ENCODE measurements around the gene HSF2.
A peak's percentile ranks its signal among the peaks of the same experiment; 100 is the strongest.
"Not testable (repeated sequence)": the region's sequence is repeated elsewhere in the genome, so short reads cannot be mapped to it uniquely, and the experiment has no call there.

HSF2 gene

GRCh38 chr6:122455116-122455515 lies 55.7 kb downstream of the HSF2 start:
- H3K27me3 ChIP-seq (ENCODE audit: low read depth, low read length); H3K4me3 ChIP-seq (ENCODE audit: low read depth in 1 of 2, low read length in 2 of 2); H3K27ac ChIP-seq (ENCODE audit: low read length); H3K9me3 ChIP-seq (ENCODE audit: control insufficient read depth in 1 of 2, low read length in 2 of 2): not testable (repeated sequence)
- Histone ChIP-seq H3K4me1 (ENCODE audit: control insufficient read depth in 1 of 2, insufficient read depth in 2 of 2, low read length in 2 of 2) (peaks cover 0 to 24% of the 10 kb centered on the region in 2 donors), H3K36me3 (ENCODE audit: control insufficient read depth in 1 of 2, insufficient read depth in 2 of 2, low read length in 2 of 2) (peaks cover 48 to 56% of the 10 kb centered on the region in 2 donors)

- H3K4me3 ChIP-seq (ENCODE audit: low read depth in 1 of 2, low read length in 2 of 2) = no peak overlapping the region
- H3K9me3 ChIP-seq (ENCODE audit: control insufficient read depth in 1 of 2, low read length in 2 of 2) = no peaks in the 10 kb centered on the region
- no peak overlapping the region for H3K27ac ChIP-seq (ENCODE audit: low read length)
- peaks cover 23 to 30% of the 10 kb centered on the region in 2 donors for H3K36me3 ChIP-seq (ENCODE audit: control insufficient read depth in 1 of 2, insufficient read depth in 2 of 2, low read length in 2 of 2)
- peaks cover 0 to 43% of the 10 kb centered on the region in 2 donors for H3K4me1 ChIP-seq (ENCODE audit: control insufficient read depth in 1 of 2, insufficient read depth in 2 of 2, low read length in 2 of 2)
- no peaks in the 10 kb centered on the region for H3K27me3 ChIP-seq (ENCODE audit: low read depth, low read length)
Measured at GRCh38 chr6:122458087-122458486, 58.6 kb downstream of the HSF2 start.

- H3K27ac ChIP-seq (ENCODE audit: low read length) = no peak overlapping the region
- peaks cover 0 to 44% of the 10 kb centered on the region in 2 donors for H3K4me1 ChIP-seq (ENCODE audit: control insufficient read depth in 1 of 2, insufficient read depth in 2 of 2, low read length in 2 of 2)
- H3K36me3 ChIP-seq (ENCODE audit: control insufficient read depth in 1 of 2, insufficient read depth in 2 of 2, low read length in 2 of 2) = peaks cover 14 to 20% of the 10 kb centered on the region in 2 donors
- H3K4me3 ChIP-seq (ENCODE audit: low read depth in 1 of 2, low read length in 2 of 2) = no peak overlapping the region
- no peaks in the 10 kb centered on the region for H3K27me3 ChIP-seq (ENCODE audit: low read depth, low read length)
- H3K9me3 ChIP-seq (ENCODE audit: control insufficient read depth in 1 of 2, low read length in 2 of 2) = no peaks in the 10 kb centered on the region
Measured at GRCh38 chr6:122459240-122459639, 59.8 kb downstream of the HSF2 start.

- not testable (repeated sequence) for H3K4me3 ChIP-seq (ENCODE audit: low read depth in 1 of 2, low read length in 2 of 2); H3K9me3 ChIP-seq (ENCODE audit: control insufficient read depth in 1 of 2, low read length in 2 of 2); H3K27ac ChIP-seq (ENCODE audit: low read length); H3K27me3 ChIP-seq (ENCODE audit: low read depth, low read length)
- H3K4me1 ChIP-seq (ENCODE audit: control insufficient read depth in 1 of 2, insufficient read depth in 2 of 2, low read length in 2 of 2) = peaks cover 0 to 49% of the 10 kb centered on the region in 2 donors
- peaks cover 7 to 15% of the 10 kb centered on the region in 2 donors for H3K36me3 ChIP-seq (ENCODE audit: control insufficient read depth in 1 of 2, insufficient read depth in 2 of 2, low read length in 2 of 2)
Measured at GRCh38 chr6:122459865-122460416, 60.5 kb downstream of the HSF2 start.

GRCh38 chr6:122461885-122462284 lies 62.4 kb downstream of the HSF2 start:
- Histone ChIP-seq H3K9me3 (ENCODE audit: control insufficient read depth in 1 of 2, low read length in 2 of 2) (no peaks in the 10 kb centered on the region), H3K27me3 (ENCODE audit: low read depth, low read length) (no peaks in the 10 kb centered on the region), H3K36me3 (ENCODE audit: control insufficient read depth in 1 of 2, insufficient read depth in 2 of 2, low read length in 2 of 2) (peaks cover 4 to 9% of the 10 kb centered on the region in 2 donors), H3K4me3 (ENCODE audit: low read depth in 1 of 2, low read length in 2 of 2) (no peak overlapping the region), H3K27ac (ENCODE audit: low read length) (no peak overlapping the region), H3K4me1 (ENCODE audit: control insufficient read depth in 1 of 2, insufficient read depth in 2 of 2, low read length in 2 of 2) (peaks cover 0 to 57% of the 10 kb centered on the region in 2 donors)

- Histone ChIP-seq H3K36me3 (ENCODE audit: control insufficient read depth in 1 of 2, insufficient read depth in 2 of 2, low read length in 2 of 2) (no peaks in the 10 kb centered on the region), H3K4me3 (ENCODE audit: low read depth in 1 of 2, low read length in 2 of 2) (peak within 1 kb of the TSS; percentile 78 to 98), H3K27ac (ENCODE audit: low read length) (peak within 1 kb of the TSS; percentile 99), H3K9me3 (ENCODE audit: control insufficient read depth in 1 of 2, low read length in 2 of 2) (no peaks in the 10 kb centered on the region), H3K4me1 (ENCODE audit: control insufficient read depth in 1 of 2, insufficient read depth in 2 of 2, low read length in 2 of 2) (peaks cover 4 to 24% of the 10 kb centered on the region in 2 donors), H3K27me3 (ENCODE audit: low read depth, low read length) (no peaks in the 10 kb centered on the region)
Measured at GRCh38 chr6:122471107-122472021, 71.9 kb downstream of the HSF2 start, which contains the start of gene SERINC1. Gene SERINC1, minus strand, starts transcription at chr6:122471807. Its CDS starts 70 bp downstream, at chr6:122471737.

- Histone ChIP-seq H3K27ac (ENCODE audit: low read length) (peak overlapping the region; percentile 99), H3K36me3 (ENCODE audit: control insufficient read depth in 1 of 2, insufficient read depth in 2 of 2, low read length in 2 of 2) (no peaks in the 10 kb centered on the region), H3K4me3 (ENCODE audit: low read depth in 1 of 2, low read length in 2 of 2) (peak overlapping the region; percentile 78 to 98), H3K9me3 (ENCODE audit: control insufficient read depth in 1 of 2, low read length in 2 of 2) (no peaks in the 10 kb centered on the region), H3K27me3 (ENCODE audit: low read depth, low read length) (no peaks in the 10 kb centered on the region), H3K4me1 (ENCODE audit: control insufficient read depth in 1 of 2, insufficient read depth in 2 of 2, low read length in 2 of 2) (peaks cover 4 to 21% of the 10 kb centered on the region in 2 donors)
Measured at GRCh38 chr6:122472022-122472340, 72.5 kb downstream of the HSF2 start.

- H3K27me3 ChIP-seq (ENCODE audit: low read depth, low read length) = no peaks in the 10 kb centered on the region
Measured at GRCh38 chr6:122476131-122476530, 76.7 kb downstream of the HSF2 start.

GRCh38 chr6:122482750-122483080 lies 83.3 kb downstream of the HSF2 start:
- Histone ChIP-seq H3K9me3 (ENCODE audit: control insufficient read depth in 1 of 2, low read length in 2 of 2) (no peaks in the 10 kb centered on the region), H3K4me1 (ENCODE audit: control insufficient read depth in 1 of 2, insufficient read depth in 2 of 2, low read length in 2 of 2) (no peaks in the 10 kb centered on the region), H3K27me3 (ENCODE audit: low read depth, low read length) (no peaks in the 10 kb centered on the region), H3K4me3 (ENCODE audit: low read depth in 1 of 2, low read length in 2 of 2) (no peak overlapping the region), H3K36me3 (ENCODE audit: control insufficient read depth in 1 of 2, insufficient read depth in 2 of 2, low read length in 2 of 2) (no peaks in the 10 kb centered on the region), H3K27ac (ENCODE audit: low read length) (no peak overlapping the region)

More at GRCh38 chr6:122476131-122476530, 76.7 kb downstream of the HSF2 start:
- Histone ChIP-seq H3K9me3 (ENCODE audit: control insufficient read depth in 1 of 2, low read length in 2 of 2) (no peaks in the 10 kb centered on the region), H3K4me3 (ENCODE audit: low read depth in 1 of 2, low read length in 2 of 2) (no peak overlapping the region), H3K36me3 (ENCODE audit: control insufficient read depth in 1 of 2, insufficient read depth in 2 of 2, low read length in 2 of 2) (no peaks in the 10 kb centered on the region), H3K4me1 (ENCODE audit: control insufficient read depth in 1 of 2, insufficient read depth in 2 of 2, low read length in 2 of 2) (peaks cover 4 to 6% of the 10 kb centered on the region in 2 donors), H3K27ac (ENCODE audit: low read length) (no peak overlapping the region)
